SIG-M5 treated with dmso at 0.1 percent for 504 hours (cell line): ENCODE results near the gene MEGF6.

Experiments used
- DNase-seq: peaks from one replicate; lab custom pipeline; 2025; ENCODE audit not compliant: unreplicated experiment; lab: John Stamatoyannopoulos, UW

The MEGF6 gene

DNA sequence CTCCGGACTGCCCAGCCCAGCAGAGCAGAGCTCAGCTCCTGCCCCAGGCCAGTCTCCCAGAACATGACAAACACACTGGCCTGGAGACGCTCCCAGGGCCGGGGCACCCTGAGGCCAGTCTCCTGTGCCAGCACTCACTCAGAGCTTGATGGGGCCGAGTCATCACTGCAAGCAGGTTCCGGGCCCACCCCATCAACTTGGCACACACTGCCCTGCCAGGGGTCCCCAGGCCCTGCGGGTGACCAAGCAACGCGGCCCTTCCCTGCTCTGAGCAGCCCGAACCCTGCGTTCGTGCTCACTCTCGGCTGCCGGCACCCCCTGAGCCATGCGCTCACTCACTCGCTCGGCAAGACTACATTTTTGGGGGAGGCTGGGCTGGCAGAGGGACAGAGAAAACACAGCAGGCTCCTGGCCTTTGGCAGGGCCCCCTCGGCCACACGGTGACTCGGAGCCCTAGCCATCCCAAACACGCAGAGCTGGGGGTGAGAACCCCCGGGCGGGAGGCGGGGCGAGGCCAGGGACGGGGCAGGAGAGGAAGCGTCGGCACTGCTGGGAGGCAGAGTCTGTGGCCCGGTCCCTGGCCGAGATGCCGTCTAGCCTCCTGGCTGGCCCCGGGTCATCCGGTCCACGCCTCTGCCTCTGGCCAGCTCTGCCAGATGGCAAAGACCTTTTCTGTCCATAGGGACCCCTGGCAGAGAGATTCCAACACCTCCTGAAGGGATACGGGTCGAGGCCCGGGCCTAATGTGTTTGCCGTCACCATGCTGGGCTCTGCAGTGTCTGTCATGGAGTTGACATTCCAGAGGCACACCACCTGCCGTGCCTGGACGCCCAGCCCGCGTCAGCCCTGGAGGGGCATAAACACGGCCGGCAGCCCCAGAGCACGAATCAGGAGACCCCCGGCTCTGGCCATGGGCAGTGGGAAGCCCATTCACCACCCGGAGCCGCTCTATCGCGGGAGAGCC, 68.0 kb downstream of the MEGF6 start:
- DNase-seq, result no peak

DNA sequence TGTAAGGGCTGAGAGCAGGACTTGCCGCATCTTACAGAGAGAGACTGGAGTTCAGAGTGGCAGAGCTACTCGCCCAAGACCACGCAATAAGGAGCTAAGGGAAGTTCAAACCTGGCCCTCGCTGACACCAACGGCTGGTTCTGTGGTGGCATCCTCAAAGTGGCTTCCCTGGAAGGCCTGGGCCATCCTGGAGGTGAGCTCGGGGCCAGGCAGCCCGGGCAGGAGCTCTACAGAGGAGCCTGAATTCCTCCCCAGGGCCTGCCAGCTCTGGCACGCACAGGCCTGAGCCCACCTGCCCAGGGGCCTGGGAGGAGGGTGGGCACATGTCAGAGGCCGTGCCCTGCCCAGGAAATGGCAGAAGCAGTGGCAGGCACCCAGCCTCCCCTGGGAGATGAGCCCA, 68.6 kb downstream of the MEGF6 start:
- no peak for DNase-seq

DNA sequence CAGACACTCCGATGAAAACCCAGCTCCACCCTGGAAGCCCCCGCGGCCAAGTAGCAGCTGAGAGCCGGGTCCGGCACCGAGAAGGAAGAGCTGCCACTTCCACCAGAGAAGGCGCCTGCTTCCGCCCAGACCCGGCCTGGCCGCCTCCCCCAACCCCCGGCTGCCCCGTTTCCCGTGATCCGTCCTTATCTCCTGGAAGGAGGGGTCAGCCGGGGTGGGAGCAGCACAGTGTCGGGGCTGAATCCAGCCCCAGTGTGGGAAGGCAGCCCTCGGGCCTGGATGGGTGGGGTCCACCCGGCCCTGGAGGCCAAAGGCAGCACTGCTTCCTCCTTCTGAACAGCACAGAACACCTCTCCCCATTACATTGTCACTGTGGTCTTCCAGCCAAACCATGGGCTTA, 69.4 kb downstream of the MEGF6 start:
- no peak for DNase-seq

DNA sequence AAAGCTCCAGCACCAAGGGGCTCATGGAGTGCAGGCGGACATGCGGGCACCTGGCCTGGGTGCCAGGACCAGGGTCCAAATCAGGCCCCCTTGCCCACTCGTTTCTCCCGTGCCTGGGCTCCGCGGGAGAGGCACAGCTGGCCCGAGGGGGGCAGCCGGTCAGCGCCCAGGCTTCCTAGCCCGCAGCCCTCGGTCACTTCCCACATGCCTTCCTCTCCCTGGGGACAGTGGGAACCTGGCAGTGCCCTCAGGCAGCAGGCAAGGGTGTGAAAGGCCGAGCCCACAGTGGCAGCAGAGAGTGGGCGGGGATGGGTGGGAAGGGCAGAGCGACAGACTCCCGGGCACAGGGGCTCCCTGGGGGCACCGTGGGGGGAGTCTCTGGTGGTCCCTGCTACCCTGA, 69.8 kb downstream of the MEGF6 start:
- DNase-seq, result no peak

DNA sequence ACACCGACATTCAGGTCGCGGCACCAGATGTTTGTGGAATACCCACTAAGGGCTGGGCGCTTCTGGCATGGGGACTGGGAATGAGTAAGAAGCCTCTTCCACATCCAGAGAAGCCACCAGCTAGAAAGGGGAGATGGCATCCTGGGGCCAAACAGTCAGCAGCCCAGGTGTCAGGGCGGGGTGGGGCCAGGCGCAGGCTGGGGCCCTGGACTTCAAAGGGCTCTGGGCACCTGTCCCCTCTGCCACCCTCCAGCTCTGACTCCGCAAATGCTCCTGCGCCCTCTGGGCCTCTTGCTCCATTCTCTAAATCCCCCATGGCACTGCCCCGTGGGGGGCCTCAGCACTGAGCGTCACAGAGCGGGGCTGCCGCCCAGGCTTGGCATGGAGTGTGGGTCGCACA, 70.4 kb downstream of the MEGF6 start:
- no peak for DNase-seq

DNA sequence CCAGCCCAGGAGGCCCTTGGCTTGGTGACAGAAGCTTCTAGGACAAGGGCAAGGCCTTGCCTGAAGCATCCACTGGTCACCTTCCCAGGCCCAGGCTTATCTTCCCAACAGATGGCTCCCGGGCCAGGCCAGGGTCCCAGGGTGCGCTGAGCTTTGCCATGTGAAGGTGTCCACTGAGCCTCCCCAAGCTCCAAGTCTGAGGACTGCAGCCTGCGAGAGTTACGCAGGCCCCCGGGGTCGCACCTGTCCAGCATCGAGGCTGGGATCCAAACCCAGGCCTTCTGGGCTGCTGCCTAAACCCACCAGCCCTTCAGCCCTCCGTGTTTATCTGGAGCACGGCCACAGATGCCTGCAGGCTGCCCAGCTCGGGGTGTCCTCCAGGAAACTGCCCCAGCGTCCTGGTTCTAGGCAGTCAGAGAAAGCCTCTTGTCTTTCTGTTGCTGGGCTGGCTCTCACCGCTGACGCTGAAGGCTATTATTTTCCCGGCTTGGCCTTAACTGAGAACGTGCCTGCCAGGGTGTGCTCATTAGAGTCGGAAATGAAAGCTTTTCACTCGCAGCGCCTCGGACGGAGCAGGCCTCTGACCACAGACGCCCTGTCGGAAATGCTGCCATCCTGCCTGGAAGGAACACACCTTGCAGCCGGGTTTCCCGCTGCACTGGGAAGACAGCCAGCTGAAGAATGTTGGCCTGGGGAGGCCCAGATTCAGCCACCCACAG, 71.4 kb downstream of the MEGF6 start:
- no peak for DNase-seq

DNA sequence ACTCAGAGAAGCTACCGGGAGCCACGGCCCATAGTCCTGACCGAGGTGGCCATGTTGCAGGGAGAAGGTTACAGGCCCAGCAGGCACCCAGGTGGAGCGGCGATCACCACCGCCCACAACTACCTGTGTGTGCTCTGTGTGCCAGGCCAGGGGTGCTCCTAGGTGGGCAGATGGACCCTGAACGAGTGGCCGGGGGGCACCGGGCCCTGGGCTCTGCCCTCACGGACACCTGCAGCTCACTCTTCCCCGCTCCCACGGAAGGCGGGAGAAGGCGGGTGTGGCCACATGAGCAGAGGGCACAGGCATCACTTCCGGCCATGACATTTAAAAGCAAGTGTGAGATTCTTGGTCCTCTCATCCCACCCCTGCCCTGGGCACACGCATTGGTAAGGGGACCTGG, 73.9 kb downstream of the MEGF6 start:
- DNase-seq, result no peak

DNA sequence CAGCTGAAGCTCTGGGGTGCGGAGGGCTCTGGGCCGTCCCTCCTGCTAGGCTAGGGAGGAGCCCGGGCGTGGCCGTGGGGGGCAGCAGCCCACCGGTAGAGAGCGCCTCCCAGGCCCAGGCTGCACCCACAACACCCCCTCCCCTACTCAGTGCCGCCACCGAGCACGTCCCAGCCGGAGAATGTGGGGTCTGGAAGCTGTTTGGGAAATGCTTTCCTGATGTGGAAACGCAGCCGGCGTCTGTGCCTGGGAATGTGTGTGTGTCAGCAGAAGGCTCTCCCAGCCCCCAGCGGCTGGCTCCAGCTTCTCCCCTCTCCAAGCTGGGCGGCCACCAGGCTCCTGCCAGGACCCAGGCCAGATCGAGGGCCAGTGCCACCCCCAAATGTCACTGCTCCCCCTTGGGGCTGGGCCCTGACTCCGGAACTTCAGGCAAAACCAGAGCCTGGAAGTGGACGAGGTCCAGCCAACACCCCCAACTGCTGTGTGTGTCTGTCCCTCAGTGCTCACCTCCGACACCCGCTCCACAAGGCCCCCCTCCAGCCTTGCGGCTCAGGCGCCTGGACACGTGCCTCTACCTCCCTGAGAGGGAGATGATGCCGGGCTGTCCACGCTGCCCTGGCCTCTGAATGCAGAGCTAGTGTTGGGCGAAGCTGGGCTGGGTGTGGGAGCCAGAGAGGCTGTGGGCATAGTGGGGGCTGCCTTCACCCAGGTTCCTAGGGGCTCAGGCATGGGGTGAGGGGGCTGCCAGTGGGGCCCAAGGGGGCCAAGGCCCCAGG, 74.7 kb downstream of the MEGF6 start:
- DNase-seq, result no peak

DNA sequence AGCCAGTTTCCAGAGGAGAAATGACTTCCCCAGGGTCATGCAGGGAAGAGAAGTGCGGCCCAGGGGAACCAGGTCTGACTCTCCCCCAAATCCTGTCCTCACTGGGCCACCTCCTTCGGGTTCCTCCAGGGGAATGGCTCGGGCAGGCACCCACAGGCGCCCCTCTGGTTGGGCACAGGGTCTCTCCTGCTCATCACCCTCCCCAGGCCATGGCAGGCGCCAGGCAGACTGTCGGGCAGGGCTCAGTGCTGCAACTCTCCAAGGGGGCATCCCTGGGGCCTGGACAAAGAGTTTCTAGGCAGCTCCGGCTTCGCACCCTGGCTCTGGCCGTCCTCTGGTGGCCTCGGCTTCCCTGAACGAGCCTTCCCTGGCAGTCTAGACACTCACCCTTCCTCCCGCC, 75.6 kb downstream of the MEGF6 start:
- DNase-seq, result no peak

DNA sequence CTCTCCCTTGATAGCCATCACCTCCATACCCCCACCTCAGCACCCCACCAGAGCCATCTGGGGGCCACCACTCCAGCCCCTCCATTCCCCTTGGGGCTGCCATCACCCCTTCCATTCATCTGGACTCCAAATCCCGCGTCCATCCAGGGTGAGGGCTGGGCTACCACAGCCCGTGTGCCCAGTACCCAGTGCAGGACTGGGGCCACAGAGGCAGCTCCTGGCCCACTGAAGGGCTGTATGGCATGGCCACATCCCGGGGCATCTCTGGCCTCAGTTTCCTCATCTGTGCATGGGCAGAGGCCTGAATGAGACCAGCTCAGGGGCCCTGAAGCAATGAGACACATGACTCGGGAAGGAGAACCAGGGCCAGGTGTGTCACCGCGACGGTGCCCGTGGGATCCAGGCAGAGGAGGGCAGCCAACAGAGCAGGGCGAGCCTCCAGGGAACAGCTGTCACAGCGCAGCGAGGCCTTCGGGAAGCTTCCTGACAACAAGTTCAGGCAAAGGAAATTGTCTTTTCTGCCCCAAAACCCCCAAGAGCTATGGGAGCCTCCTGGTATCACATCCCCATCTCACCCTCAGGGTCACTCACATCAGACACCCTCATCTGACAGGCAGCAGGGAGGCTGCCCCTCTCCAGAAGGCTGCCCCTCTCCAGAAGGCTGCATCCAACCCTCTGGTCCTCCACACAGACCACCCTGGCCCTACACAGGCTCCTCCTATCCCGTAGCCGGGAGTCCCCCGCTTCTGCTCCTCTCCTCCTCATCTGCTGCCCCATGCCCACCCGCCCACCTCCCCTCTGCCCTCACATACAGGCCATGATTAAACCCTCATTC, 76.3 kb downstream of the MEGF6 start:
- no peak for DNase-seq

DNA sequence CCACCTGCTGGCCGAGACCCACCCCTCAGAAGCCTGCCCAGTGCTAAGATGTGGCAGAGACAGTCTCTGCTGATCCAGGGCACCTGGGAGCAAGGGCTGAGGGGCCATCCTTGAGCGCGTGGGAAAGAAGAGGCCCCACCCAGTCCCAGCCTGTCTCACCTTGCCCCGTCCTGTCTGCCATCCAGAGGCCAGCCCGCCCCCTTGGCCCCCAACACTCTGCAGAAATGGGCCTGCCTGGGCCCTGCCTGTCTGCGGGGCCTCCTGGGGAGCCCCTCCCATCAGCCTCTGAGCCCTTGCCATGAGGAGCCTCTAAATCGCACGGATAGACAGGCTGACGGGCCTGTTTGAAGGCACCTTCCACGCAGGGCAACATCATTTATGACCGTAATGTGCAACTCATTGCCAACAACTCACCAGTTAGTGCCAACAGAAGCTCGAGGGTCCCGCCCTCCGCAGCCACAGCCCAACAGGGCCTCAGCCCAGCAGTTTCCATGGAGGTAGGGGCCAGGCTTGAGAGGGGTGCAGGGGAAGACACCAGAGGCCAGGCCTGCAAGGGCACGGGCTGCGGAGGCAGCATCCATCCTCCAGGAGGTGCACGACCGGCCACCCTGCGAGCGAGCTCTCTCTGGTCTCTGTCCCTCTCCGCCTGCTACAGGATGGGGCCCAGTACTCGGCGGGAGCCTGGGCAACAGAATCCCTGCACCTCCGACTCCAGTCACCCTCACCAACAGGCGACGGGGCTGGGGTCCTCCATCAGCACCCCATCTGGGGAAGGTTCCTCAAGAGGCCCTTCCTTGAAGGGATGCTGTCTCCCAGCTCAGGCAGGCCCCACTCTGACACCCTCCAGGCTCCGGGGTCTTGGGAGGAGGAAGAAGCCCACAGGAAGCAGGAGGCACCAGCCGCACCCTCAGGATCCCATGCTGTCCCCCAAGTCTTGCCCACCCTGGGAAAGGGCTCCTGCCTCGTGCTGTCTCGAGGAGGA, 78.0 kb downstream of the MEGF6 start:
- DNase-seq, result no peak

DNA sequence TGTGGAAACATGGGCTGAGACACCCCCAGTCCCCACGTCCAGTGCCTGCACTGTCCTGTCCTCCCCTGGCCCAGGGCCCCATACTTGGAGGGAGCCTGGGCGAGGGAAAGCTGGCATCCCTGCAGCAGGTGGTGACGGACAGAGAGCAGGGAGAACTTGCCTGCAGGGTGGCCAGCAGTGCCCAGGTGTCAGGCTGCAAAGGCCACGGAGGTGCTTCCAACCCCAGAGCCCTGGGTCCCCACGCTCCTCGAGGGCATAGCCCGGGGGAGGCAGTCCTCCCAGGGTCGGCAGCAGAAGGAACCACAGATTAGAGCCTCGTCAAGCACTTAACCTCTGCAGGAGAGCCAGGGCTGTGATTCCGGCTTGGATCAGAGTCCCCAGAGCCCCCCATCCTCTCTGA, 79.4 kb downstream of the MEGF6 start:
- no peak for DNase-seq

DNA sequence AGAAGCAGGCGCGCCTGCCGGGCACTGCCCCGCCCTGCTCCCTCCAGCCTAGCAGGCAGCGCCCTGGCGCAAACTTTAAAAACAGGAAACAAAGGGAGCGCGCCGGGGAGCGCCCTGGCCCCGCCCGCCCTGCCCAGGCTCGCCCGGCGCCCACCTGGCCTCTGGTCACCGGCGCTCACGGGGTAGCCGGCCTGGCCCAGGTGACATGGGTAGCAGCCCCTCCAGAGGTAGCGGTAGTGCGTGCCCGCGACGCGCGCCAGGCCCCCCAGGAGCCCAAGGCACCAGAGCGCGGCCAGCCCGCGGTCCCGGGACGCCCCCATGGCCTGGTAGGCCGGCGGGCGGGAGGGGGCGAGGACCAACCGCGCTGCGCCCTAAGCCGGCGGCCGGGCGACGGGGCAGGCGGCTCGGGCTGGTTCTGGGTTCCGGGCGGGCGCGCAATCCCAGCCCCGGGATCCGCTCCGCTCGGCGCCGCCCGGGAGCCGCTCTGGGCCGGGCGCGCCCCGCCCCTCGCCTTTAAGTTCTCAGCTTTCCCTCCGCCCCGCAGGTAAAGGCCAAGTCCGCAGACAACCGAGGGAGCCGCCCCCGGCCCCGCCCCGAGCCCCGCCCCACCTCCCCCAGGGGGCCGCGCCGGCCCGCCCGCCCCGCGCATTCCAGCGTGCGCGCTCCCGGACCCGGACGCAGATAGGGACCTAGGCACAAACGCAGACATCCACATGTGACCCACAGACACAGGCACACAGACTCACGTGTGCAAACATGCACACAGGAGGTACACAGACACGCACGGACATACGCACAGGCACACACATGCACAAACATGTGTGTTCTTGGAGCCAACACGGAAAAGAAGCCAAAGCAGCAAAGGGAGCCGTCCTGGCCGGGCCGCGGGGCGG, 80.1 kb downstream of the MEGF6 start:
- peak; percentile 41 for DNase-seq

DNA sequence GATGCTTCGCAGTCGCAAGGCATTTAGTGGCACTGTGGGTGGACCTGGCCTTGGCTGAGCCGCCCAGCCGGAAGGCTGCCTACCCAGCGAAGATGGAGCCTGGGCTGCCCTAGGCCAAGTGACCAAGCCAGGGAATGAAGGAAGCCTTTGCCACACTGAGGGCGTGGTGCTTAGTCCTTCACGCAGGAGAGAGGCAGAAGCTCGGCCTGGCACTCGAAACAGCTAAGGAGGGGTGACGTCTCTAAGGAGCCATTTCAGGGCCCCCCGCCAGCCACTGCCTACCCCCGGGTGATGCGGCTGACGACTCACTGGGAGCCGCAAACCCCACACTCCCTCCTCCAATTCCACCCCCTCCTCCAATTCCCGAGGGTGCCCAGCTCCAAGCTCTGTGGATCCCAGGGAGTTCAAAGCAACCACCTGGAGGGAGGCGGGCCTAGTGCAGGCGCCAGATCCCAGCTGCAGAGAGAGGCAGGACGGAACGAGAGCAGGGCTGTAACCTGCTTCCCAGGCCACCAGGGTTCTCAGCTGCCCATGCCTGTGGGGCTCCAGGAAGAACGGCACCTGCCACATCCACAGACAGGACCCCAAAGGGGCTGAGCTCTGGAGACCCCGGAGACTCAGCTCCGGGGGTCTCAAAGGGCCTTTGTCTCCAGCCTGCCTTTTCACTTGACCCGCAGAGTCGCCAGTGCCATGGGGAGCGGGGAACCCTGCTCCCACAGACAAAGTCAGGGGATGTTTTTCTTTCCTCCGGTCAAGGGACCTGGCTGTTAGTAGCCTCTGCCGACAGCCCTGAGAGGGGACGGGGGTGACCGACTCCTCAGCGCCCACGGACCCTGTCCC, 81.0 kb downstream of the MEGF6 start:
- no peak for DNase-seq

DNA sequence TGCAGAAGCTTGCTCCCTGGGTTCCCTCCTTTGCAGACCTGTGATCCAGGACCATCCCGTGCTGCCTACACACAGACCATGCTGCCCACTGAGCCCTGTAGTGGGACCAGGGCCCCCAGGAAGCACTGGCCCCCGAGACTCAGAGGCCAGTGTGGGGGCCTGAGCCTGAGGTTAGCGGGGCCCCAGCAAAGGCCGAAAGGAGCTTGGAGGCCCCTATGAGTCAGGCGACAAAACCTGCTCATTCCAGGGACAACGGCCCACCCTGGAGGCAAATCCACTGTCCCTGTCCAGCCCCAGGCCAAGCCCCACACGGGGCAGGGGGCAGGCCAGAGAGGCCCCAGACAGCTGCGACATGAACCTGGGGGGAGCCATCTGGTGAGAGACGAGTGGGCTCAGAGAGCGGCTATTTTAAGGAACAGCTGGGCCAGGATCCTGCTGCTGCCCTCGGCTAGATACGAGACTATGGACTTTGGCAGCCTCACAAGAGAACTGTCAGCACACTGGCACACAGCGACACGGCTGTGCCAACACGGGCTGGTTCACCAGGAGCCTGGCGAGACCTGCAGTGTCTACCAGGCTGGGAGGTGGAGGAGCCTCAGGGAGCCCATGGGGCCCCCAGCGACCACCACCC, 82.1 kb downstream of the MEGF6 start:
- no peak for DNase-seq

DNA sequence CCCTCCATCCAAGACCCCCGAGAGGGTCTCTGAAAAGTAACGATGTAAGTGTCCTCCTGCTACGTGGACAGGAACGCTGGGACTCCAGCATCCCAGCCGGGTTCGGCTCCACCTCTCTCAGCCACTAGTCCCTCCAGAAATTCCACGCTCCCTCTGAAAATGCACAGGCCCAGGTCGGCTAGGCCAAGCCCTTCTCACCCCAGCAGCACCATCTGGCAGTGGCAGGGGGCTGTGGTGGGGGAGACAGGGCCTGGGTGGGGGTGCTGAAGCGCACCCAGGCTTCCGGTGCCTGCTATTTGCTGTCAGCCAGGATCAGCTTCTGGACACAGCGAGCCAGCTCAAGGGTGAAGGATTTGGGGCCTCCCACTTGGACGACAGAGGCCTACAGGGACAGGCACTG, 83.5 kb downstream of the MEGF6 start:
- DNase-seq, result no peak
